ENCODE measurements around the gene INTS1.

DNA sequence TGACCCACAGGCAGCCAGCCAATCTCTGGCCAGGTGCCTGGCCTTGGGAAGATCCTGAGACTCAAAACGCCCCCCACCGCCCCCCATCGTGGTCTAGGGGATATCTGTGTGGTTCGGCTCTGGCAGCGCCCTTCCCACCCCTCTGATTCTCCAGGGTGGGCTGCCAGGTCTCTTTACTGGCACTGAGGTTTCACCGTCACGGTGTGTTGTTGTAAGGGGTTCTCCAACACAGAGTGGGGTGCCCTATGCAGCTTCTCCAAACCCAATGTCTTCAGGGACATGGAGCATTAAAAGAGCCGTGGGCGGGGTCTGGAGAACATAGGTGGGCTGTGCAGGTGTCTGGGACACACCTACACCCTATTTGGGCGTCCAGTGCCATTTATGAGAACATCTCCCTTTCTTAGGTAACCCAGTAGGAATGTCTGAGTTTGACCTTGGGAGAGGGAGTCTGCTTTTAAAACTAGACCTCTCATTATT, 27.8 kb upstream of the INTS1 start:
- TF ChIP-seq, protein P1, sequence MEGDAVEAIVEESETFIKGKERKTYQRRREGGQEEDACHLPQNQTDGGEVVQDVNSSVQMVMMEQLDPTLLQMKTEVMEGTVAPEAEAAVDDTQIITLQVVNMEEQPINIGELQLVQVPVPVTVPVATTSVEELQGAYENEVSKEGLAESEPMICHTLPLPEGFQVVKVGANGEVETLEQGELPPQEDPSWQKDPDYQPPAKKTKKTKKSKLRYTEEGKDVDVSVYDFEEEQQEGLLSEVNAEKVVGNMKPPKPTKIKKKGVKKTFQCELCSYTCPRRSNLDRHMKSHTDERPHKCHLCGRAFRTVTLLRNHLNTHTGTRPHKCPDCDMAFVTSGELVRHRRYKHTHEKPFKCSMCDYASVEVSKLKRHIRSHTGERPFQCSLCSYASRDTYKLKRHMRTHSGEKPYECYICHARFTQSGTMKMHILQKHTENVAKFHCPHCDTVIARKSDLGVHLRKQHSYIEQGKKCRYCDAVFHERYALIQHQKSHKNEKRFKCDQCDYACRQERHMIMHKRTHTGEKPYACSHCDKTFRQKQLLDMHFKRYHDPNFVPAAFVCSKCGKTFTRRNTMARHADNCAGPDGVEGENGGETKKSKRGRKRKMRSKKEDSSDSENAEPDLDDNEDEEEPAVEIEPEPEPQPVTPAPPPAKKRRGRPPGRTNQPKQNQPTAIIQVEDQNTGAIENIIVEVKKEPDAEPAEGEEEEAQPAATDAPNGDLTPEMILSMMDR (IDR thresholded peaks at IDR 0.05; ENCODE audit: low read length) = no peak
- TF ChIP-seq EZH2phosphoT487 (IDR thresholded peaks at IDR 0.05; ENCODE audit: low read length) = no peak
- TF ChIP-seq EZH2 (optimal IDR thresholded peaks at IDR 0.05; ENCODE audit: low read depth, low read length) = no peak

Measured in MM.1S (cell line).